Measurements from ENCODE around the gene PNLIPRP1.

GRCh38 chr10:116612107-116612769, 21.5 kb downstream of the PNLIPRP1 start:
- no peak for TF ChIP-seq POLR2A (IDR thresholded peaks at IDR 0.05)
- no peak for TF ChIP-seq CTCF (IDR thresholded peaks at IDR 0.05)
- TF ChIP-seq EP300 (IDR thresholded peaks at IDR 0.05): no peak
